Stomach (tissue), 4 donors: ENCODE results near the gene TBL2.

Source experiments
- EP300 ChIP-seq: sonication (generic); formaldehyde crosslinking; IDR thresholded peaks from one replicate; pipeline ENCODE4 v1.6.1; 2017; ENCODE audit warnings: antibody characterized with exemption
- POLR2A ChIP-seq, 4 donors: fragments of 450-650 bp; IDR thresholded peaks; one replicate each; pipeline ENCODE4 v1.6.1; 2016; ENCODE audit warnings: antibody characterized with exemption in 4 of 4, control low read depth in 2 of 4, mild to moderate bottlenecking in 1 of 4, moderate library complexity in 1 of 4
- POLR2AphosphoS5 ChIP-seq, 3 donors: sonication (generic); formaldehyde crosslinking; IDR thresholded peaks; one replicate each; pipeline ENCODE4 v1.6.1; 2016; ENCODE audit warnings: antibody characterized with exemption in 3 of 3
- TF ChIP-seq, protein P1 (sequence below), 7 experiments: fragments of 450-650 bp in 4 of 7; fragments of 200-600 bp in 3 of 7; sonication (generic) in 3 of 7; IDR thresholded peaks; one replicate each; pipeline ENCODE4 v1.5.1; 2016 to 2019; ENCODE audit warnings: antibody characterized with exemption in 7 of 7, control low read depth in 2 of 7, mild to moderate bottlenecking in 1 of 7

DNA sequence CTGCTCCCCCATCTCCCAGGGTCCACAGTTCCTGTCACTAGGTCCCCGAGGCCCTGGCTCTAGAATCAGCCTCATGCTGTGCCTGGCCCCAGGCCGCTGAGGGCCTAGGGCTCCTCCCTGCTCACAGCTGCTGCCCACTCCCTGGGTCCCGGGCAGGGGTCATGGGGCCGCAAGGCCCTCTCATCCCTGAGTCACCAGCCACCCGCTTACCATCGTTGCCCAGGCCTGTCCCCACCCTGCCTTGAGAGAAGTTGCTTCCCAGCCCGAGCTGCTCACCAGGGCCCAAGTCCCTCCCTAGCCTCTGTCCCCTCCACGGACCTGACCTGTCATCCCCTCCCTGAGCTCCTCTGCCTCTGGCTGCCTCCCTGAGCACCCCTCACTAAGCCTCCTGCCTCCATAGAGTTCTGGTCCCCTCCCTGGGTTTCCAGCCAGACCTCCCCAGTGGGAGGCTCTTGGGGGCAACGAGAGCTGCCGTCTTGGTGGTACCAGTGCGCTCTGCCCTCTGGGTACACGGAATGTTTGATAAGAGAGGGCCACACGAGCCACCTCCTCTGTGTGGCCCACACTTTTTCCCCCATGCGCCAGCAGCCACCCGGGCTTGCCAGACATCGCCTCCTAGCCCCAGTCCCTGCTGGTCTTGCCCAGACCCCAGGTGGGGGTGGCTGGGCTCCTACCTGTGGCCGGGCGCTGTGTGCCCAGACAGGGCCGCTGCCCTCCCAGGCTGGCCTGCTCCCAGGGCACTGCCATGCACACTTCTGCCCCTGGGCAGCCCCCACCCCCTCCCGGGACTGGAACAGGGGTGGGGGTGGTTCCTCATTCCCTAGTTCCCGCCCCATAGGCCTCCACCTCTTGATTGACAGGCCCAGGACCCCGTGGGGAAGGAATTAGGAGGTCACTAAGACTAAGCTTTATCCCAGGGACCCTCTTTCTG, 24.6 kb upstream of the TBL2 start:
- TF ChIP-seq EP300 (no peak), POLR2A (IDR thresholded peaks at IDR 0.05) (no peak), POLR2AphosphoS5 (IDR thresholded peaks at IDR 0.05) (no peak)
- TF ChIP-seq, protein P1, sequence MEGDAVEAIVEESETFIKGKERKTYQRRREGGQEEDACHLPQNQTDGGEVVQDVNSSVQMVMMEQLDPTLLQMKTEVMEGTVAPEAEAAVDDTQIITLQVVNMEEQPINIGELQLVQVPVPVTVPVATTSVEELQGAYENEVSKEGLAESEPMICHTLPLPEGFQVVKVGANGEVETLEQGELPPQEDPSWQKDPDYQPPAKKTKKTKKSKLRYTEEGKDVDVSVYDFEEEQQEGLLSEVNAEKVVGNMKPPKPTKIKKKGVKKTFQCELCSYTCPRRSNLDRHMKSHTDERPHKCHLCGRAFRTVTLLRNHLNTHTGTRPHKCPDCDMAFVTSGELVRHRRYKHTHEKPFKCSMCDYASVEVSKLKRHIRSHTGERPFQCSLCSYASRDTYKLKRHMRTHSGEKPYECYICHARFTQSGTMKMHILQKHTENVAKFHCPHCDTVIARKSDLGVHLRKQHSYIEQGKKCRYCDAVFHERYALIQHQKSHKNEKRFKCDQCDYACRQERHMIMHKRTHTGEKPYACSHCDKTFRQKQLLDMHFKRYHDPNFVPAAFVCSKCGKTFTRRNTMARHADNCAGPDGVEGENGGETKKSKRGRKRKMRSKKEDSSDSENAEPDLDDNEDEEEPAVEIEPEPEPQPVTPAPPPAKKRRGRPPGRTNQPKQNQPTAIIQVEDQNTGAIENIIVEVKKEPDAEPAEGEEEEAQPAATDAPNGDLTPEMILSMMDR (IDR thresholded peaks at IDR 0.05), result no peak
